Measurements from ENCODE around the gene CDK5RAP2.

GRCh38 chr9:120464176-120464886, 115.6 kb downstream of the CDK5RAP2 start:
- TF ChIP-seq POLR2A (IDR thresholded peaks at IDR 0.05): no peak
- TF ChIP-seq CTCF (IDR thresholded peaks at IDR 0.05): no peak
- TF ChIP-seq EP300 (IDR thresholded peaks at IDR 0.05): no peak

All from sigmoid colon (tissue), 4 donors.